H1 (cell line): ENCODE measurements around the gene MCAT.

ENCODE experiments used
- CBX8 ChIP-seq: fragments of 300-800, 300-1000 bp; sonication (generic); IDR thresholded peaks from 2 replicates; pipeline ENCODE4 v1.7.1; 2016; ENCODE audit warnings: low read depth, low read length, borderline replicate concordance
- EP300 ChIP-seq, 2 experiments: IDR thresholded peaks; 1 replicate in 1 of 2; 2 replicates in 1 of 2; pipeline ENCODE4 v1.6.1; 2011 to 2012; ENCODE audit warnings: low read depth in 2 of 2, low read length in 2 of 2, mild to moderate bottlenecking in 2 of 2, borderline replicate concordance in 1 of 2, inconsistent platforms in 1 of 2, moderate library complexity in 1 of 2
- GABPA ChIP-seq: IDR thresholded peaks from 2 replicates; pipeline ENCODE4 v1.6.1; 2011; ENCODE audit warnings: mild to moderate bottlenecking, low read length, moderate library complexity, borderline replicate concordance; ENCODE audit not compliant: insufficient read depth
- POLR2A ChIP-seq, 2 experiments: IDR thresholded peaks; 1 replicate in 1 of 2; 2 replicates in 1 of 2; pipeline ENCODE4 v1.6.1; 2011; ENCODE audit warnings: low read depth in 2 of 2, low read length in 2 of 2, mild to moderate bottlenecking in 2 of 2; ENCODE audit errors: control extremely low read depth in 1 of 2
- POLR2AphosphoS5 ChIP-seq: IDR thresholded peaks from 2 replicates; pipeline ENCODE4 v1.6.1; 2011; ENCODE audit warnings: low read depth, low read length
- SAP30 ChIP-seq: fragments of 300-600 bp; sonication (generic); IDR thresholded peaks from 2 replicates; pipeline ENCODE4 v1.7.1; 2012; ENCODE audit warnings: low read length, moderate library complexity, mild to moderate bottlenecking, inconsistent platforms; ENCODE audit not compliant: insufficient read depth, insufficient replicate concordance
- SUZ12 ChIP-seq: fragments of 200-600 bp; sonication (generic); IDR thresholded peaks from 2 replicates; pipeline ENCODE4 v1.6.1; 2012; ENCODE audit warnings: mild to moderate bottlenecking, inconsistent platforms, low read length, moderate library complexity, mixed read lengths
- TAF1 ChIP-seq: IDR thresholded peaks from 2 replicates; pipeline ENCODE4 v1.6.1; 2011; ENCODE audit warnings: mild to moderate bottlenecking, low read depth, low read length
- TF ChIP-seq, protein P1 (sequence below), 3 experiments: IDR thresholded peaks; 1 replicate in 2 of 3; 2 replicates in 1 of 3; pipeline versions ENCODE4 v1.5.1 to v1.6.1; 2011; ENCODE audit warnings: low read length in 3 of 3, mild to moderate bottlenecking in 3 of 3, inconsistent platforms in 2 of 3, low read depth in 1 of 3, moderate library complexity in 1 of 3; ENCODE audit not compliant: insufficient read depth in 1 of 3; ENCODE audit errors: control extremely low read depth in 1 of 3

DNA sequence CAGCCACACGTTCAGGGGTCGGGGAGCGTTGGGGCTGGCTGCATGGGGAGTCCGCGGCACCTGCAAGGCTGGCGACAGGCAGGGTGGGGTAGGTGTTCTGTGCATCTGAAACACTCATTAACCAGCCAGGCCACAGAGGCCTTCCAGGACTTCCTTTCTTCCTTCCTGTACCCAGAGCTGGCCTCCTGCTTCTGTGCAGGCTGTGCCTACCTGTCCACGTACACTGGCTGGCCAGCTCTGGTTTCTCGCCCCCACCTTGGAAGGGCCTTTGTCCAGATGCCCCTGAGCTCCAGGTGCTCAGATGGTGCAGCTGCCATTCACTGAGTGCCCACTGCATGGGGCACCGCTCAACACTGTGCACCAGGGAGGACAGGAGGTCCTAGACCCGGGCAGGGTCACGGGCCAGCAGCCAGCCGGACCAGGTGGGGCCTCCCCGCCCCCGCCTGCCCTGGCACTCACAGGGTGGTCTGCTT, 27.9 kb upstream of the MCAT start:
- TF ChIP-seq SUZ12 (no peak), POLR2A (IDR thresholded peaks at IDR 0.05; ENCODE audit: control extremely low read depth in 1 of 2, low read depth in 2 of 2, low read length in 2 of 2) (no peak), EP300 (IDR thresholded peaks at IDR 0.05; ENCODE audit: borderline replicate concordance in 1 of 2, low read depth in 2 of 2, low read length in 2 of 2) (no peak), GABPA (no peak), SAP30 (no peak), POLR2AphosphoS5 (no peak), TAF1 (no peak), CBX8 (no peak)
- TF ChIP-seq, protein P1, sequence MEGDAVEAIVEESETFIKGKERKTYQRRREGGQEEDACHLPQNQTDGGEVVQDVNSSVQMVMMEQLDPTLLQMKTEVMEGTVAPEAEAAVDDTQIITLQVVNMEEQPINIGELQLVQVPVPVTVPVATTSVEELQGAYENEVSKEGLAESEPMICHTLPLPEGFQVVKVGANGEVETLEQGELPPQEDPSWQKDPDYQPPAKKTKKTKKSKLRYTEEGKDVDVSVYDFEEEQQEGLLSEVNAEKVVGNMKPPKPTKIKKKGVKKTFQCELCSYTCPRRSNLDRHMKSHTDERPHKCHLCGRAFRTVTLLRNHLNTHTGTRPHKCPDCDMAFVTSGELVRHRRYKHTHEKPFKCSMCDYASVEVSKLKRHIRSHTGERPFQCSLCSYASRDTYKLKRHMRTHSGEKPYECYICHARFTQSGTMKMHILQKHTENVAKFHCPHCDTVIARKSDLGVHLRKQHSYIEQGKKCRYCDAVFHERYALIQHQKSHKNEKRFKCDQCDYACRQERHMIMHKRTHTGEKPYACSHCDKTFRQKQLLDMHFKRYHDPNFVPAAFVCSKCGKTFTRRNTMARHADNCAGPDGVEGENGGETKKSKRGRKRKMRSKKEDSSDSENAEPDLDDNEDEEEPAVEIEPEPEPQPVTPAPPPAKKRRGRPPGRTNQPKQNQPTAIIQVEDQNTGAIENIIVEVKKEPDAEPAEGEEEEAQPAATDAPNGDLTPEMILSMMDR (IDR thresholded peaks at IDR 0.05; ENCODE audit: control extremely low read depth in 1 of 3, insufficient read depth in 1 of 3, low read depth in 1 of 3, low read length in 3 of 3), result no peak
